SU-DHL-6 (cell line): ENCODE data around the gene MMP17.

Experiments used
- EZH2phosphoT487 ChIP-seq: fragments of 200-600 bp; sonication (generic), shearing (Covaris generic); conservative IDR thresholded peaks from 2 replicates; pipeline ENCODE4 v1.6.1; 2018; ENCODE audit warnings: mild to moderate bottlenecking, antibody characterized with exemption, low read length, moderate library complexity, mixed read lengths
- TF ChIP-seq, protein P1 (sequence below): fragments of 200-600 bp; sonication (generic); IDR thresholded peaks from one replicate; pipeline ENCODE4 v1.5.1; 2017; ENCODE audit warnings: antibody characterized with exemption, mild to moderate bottlenecking, low read length, moderate library complexity; ENCODE audit not compliant: insufficient read depth, poor library complexity, severe bottlenecking

DNA sequence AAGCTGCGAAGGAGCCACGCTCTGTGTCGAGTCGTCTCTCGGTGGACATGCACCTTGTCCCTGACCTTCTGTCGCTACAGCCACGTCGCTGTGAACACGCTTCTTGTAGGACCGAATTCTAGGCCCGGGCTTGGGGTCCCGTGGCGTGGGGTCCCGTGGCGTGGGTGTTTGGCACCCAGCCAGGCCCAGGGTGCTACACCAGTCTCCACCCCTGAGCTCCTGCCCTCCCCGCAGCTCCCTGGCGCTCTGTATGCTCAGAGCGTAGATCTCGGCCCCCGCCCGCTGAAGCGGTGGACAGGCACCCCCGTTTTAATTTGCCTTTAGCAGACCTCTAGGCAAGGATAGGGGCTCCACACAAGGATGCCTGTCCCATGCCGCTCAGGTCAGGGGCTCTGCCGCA lies 16.5 kb downstream of the MMP17 start:
- TF ChIP-seq, protein P1, sequence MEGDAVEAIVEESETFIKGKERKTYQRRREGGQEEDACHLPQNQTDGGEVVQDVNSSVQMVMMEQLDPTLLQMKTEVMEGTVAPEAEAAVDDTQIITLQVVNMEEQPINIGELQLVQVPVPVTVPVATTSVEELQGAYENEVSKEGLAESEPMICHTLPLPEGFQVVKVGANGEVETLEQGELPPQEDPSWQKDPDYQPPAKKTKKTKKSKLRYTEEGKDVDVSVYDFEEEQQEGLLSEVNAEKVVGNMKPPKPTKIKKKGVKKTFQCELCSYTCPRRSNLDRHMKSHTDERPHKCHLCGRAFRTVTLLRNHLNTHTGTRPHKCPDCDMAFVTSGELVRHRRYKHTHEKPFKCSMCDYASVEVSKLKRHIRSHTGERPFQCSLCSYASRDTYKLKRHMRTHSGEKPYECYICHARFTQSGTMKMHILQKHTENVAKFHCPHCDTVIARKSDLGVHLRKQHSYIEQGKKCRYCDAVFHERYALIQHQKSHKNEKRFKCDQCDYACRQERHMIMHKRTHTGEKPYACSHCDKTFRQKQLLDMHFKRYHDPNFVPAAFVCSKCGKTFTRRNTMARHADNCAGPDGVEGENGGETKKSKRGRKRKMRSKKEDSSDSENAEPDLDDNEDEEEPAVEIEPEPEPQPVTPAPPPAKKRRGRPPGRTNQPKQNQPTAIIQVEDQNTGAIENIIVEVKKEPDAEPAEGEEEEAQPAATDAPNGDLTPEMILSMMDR, result no peak
- TF ChIP-seq EZH2phosphoT487, result no peak
